Prostate gland (tissue), 2 donors: ENCODE data around the gene TBC1D14.

ENCODE experiments used
- CTCF ChIP-seq, 4 experiments: fragments of 200-600 bp in 2 of 4; fragments of 450-650 bp in 2 of 4; sonication (generic) in 2 of 4; IDR thresholded peaks; 1 replicate in 3 of 4; 2 replicates in 1 of 4; pipeline ENCODE4 v1.5.1; 2016 to 2019; ENCODE audit warnings: antibody characterized with exemption in 4 of 4, mild to moderate bottlenecking in 2 of 4, moderate library complexity in 2 of 4
- POLR2A ChIP-seq: fragments of 450-650 bp; IDR thresholded peaks from one replicate; pipeline ENCODE4 v1.6.1; 2016; ENCODE audit warnings: antibody characterized with exemption, mild to moderate bottlenecking
- POLR2AphosphoS5 ChIP-seq: sonication (generic); formaldehyde crosslinking; IDR thresholded peaks from one replicate; pipeline ENCODE4 v1.6.1; 2017; ENCODE audit warnings: antibody characterized with exemption

- no peak for TF ChIP-seq CTCF (IDR thresholded peaks at IDR 0.05)
- no peak for TF ChIP-seq POLR2A
- TF ChIP-seq POLR2AphosphoS5, result no peak
These were observed 20.4 kb upstream of the TBC1D14 start for GRCh38 chr4:6889101-6889735.
